Activated CD4-positive, alpha-beta T cell treated with anti-CD3 and anti-CD28 coated beads, Interleukin-2, amount 10 ng/mL, durations not matched to agents 24 days and 14 days (primary cell): ENCODE measurements around the gene NCF2. TPM values are rescaled to one million over a fixed set of nuclear protein-coding genes. Genes with fewer than 3 reads are reported as not detected.
A peak's percentile ranks its signal among the peaks of the same experiment; 100 is the strongest.

Experiments
- DNase-seq: peaks from one replicate; pipeline ENCODE4 v3.0.0; 2022
- H3K27ac Mint-ChIP-seq: one replicate; pipeline ENCODE4 v1.8.0; 2022; ENCODE audit warnings: mild to moderate bottlenecking, mixed read lengths
- H3K27me3 Mint-ChIP-seq: one replicate; pipeline ENCODE4 v1.8.0; 2022; ENCODE audit warnings: mixed read lengths
- H3K36me3 Mint-ChIP-seq: one replicate; pipeline ENCODE4 v1.8.0; 2022; ENCODE audit warnings: low read depth, mild to moderate bottlenecking, mixed read lengths
- H3K4me1 Mint-ChIP-seq: one replicate; pipeline ENCODE4 v1.8.0; 2021; ENCODE audit warnings: mixed read lengths
- H3K4me3 Mint-ChIP-seq: one replicate; pipeline ENCODE4 v1.8.0; 2022; ENCODE audit warnings: mild to moderate bottlenecking, moderate library complexity, mixed read lengths
- H3K9me3 Mint-ChIP-seq: one replicate; pipeline ENCODE4 v1.8.0; 2021; ENCODE audit warnings: mixed read lengths
- intact Hi-C: fragments of 100-400 bp; cut with micrococcal nuclease; formaldehyde crosslinking; loops from one replicate; pipeline ENCODE4 v1.15.1; 2023
- total RNA-seq: library from RNA; stranded (reverse); gene quantifications from 2 replicates; pipeline ENCODE4 v1.2.3, GENCODE V29; 2022

NCF2 gene
- total RNA-seq, 1 donor from 2014 or later: 5.3 TPM

DNA sequence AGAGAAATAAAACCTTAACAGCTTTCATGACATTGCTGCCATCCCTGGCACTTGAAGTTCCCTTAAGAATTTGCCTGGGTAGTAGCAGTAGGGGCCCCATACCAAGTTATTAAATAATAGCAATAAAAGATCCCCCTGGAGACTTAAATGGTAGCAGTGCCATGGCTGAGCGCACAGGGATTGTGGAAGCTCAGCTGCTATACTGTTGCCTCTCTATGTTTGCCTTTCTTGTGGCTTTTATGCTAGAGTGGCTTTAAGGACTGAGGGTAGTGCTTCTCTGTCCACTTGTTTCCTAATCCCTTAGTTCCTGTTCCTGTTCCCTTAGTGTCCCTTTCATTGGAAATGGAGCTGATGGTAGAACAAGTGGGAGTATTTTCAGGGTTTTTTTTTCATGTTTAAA is 42.1 kb downstream of the NCF2 start:
- DNase-seq: no peak
- Mint-ChIP-seq H3K9me3 (no peaks in the 10 kb centered on the region), H3K36me3 (peaks cover 67% of the 10 kb centered on the region), H3K4me3 (no peak overlapping the region), H3K27ac (no peak overlapping the region), H3K27me3 (no peaks in the 10 kb centered on the region), H3K4me1 (peaks cover 8% of the 10 kb centered on the region)
- intact Hi-C loops: no loop called here

DNA sequence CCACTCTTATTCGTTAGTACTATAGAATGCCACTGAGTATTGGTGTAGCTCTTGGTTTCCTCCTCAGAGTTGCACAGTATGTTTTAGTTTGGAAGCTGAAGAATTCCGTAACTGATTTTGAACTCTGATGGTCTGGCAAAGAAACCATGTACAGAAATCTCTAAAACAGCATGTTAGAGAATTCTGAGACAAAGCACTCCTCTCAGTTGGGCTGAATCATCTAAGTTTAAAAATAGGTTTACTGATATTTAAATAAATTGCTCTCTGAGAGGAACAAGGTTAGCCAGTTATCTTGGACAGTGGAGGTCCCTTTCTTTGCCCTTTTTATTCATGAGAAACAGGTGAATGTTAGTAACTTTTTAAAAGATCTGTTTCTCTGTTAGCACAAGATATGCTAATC is 43.8 kb downstream of the NCF2 start:
- intact Hi-C loops: no loop called here
- Mint-ChIP-seq H3K4me1 (peaks cover 12% of the 10 kb centered on the region), H3K9me3 (no peaks in the 10 kb centered on the region), H3K27me3 (no peaks in the 10 kb centered on the region), H3K27ac (no peak overlapping the region), H3K36me3 (peaks cover 66% of the 10 kb centered on the region), H3K4me3 (no peak overlapping the region)
- no peak for DNase-seq

DNA sequence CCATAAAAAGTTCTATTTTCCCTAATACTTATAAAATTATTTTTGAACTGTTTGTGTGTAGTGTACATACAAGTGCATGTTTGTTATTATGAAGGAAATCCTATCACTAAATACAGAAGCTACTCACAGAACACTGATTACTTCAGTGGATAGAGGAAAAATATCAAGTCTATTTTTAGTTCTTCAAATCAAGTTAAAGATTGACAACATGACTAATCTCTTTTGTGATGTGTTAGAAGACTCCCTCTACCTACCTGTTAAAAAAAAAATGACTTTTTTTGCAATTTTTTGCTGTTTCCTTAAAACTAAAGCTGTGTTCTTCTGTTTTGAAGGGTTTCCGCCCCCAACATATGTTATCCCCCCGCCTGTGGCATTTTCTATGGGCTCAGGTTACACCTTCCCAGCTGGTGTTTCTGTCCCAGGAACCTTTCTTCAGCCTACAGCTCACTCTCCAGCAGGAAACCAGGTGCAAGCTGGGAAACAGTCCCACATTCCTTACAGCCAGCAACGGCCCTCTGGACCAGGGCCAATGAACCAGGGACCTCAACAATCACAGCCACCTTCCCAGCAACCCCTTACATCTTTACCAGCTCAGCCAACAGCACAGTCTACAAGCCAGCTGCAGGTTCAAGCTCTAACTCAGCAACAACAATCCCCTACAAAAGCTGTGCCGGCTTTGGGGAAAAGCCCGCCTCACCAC is 45.5 kb downstream of the NCF2 start:
- Mint-ChIP-seq H3K4me3 (no peak overlapping the region), H3K27me3 (no peaks in the 10 kb centered on the region), H3K9me3 (no peaks in the 10 kb centered on the region), H3K27ac (no peak overlapping the region), H3K36me3 (peaks cover 63% of the 10 kb centered on the region), H3K4me1 (peaks cover 12% of the 10 kb centered on the region)
- DNase-seq: no peak
- intact Hi-C loops: no loop called here

DNA sequence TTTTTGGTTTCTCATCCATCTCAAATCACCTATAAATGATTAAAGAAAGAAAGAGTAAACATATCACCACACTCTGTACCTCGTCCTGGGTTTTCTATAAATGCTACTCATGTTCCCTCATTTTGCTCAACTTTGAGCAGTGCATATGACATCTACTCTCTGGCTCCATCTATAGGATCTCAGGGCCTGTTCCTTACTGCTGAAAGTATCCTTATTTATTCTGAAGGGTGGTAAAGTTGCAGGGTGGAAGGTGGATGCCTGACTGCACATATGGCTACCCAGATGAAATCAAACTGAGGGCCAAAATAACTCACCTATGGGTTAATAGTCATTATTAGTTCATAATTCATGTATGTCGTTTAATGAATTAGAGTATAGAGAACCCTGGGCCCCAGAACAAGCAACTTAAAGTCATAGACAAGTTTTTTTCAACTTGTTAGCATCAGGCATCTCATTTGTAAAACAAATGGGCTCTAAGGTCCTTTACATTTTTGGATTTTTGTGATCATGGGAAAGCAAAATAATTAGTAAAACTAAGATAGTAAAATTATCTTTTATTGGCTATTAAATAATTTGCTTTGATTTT is 46.5 kb downstream of the NCF2 start:
- H3K4me3 Mint-ChIP-seq: no peak overlapping the region
- H3K36me3 Mint-ChIP-seq: peaks cover 67% of the 10 kb centered on the region
- no peaks in the 10 kb centered on the region for H3K9me3 Mint-ChIP-seq
- H3K27ac Mint-ChIP-seq: peak overlapping the region; percentile 12
- H3K27me3 Mint-ChIP-seq: no peaks in the 10 kb centered on the region
- intact Hi-C loops: loop anchor here (1.0 to 2.0 kb wide), 3 partner anchors 73 to 263 kb away; no protein-coding TSS in a partner anchor
- H3K4me1 Mint-ChIP-seq: peaks cover 12% of the 10 kb centered on the region
- peak; percentile 77 for DNase-seq

DNA sequence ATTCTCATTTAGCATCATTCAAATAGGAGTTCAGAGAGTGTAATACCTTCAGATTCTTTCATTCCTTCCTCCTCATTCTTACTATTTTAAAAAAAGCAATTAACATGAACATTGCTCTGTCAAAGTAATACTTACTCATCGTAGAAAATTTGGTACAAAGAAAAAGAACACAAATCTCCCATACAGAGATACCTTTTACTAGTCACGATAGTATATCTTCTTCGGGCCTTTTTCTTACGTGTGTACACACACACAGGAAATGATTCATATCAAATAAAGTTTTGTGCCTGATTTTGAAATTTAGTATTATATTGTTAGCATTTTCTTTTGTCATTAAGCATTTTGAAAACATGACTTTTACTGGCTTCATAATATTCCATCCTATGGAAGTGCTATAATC is 52.9 kb downstream of the NCF2 start:
- Mint-ChIP-seq H3K27ac (no peak overlapping the region), H3K27me3 (no peaks in the 10 kb centered on the region), H3K9me3 (no peaks in the 10 kb centered on the region), H3K4me1 (peaks cover 4% of the 10 kb centered on the region), H3K4me3 (no peak overlapping the region), H3K36me3 (peaks cover 59% of the 10 kb centered on the region)
- intact Hi-C loops: no loop called here
- DNase-seq: no peak

DNA sequence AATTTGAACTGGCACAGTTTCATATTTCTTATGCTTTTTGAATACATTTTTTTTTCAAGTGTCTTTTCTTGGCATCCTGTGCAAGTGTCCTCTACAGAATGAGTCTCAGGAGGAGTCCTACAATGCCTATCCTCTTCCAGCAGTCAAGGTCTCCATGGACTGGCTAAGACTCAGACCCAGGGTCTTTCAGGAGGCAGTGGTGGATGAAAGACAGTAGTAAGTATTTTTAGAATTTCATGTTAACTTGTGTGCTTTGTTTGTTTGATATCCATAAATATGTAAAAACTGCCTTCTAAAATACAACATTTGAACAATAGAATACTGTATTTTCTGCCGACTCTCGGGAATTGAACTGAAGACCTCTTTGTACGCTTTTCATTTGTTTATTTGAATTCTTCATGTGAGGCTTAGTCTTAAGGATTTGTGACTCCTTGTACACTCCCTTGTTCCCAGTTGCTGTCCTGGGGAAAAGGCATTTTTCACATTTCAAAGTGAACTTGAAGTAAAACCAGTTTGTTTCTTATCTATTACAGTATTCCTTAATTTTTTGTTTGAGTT is 56.6 kb downstream of the NCF2 start:
- peaks cover 51% of the 10 kb centered on the region for H3K36me3 Mint-ChIP-seq
- no peak overlapping the region for H3K27ac Mint-ChIP-seq
- H3K27me3 Mint-ChIP-seq: no peaks in the 10 kb centered on the region
- no peaks in the 10 kb centered on the region for H3K9me3 Mint-ChIP-seq
- intact Hi-C loops: no loop called here
- no peak overlapping the region for H3K4me3 Mint-ChIP-seq
- DNase-seq: no peak
- peaks cover 3% of the 10 kb centered on the region for H3K4me1 Mint-ChIP-seq

DNA sequence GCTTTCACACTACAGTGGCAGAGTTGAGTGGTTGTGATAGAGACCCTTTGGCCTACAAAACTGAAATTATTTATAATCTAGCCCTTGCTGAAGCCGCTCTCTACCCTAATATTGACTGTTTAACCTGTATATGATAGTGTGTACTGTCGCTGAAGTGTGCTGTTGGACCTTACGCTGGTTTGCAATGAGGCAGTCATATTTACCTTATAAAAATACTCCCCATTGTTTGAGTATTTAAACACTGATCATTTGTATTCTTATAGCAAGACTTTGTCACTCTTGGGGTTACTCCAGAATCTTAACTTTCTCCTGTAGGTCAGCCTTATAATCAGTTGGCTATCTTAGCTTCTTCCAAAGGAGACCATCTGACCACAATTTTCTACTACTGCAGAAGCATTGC is 61.7 kb downstream of the NCF2 start:
- Mint-ChIP-seq H3K4me3 (no peak overlapping the region), H3K27me3 (no peaks in the 10 kb centered on the region), H3K27ac (no peak overlapping the region), H3K36me3 (peaks cover 39% of the 10 kb centered on the region), H3K9me3 (no peaks in the 10 kb centered on the region), H3K4me1 (peaks cover 3% of the 10 kb centered on the region)
- DNase-seq: no peak
- intact Hi-C loops: no loop called here

DNA sequence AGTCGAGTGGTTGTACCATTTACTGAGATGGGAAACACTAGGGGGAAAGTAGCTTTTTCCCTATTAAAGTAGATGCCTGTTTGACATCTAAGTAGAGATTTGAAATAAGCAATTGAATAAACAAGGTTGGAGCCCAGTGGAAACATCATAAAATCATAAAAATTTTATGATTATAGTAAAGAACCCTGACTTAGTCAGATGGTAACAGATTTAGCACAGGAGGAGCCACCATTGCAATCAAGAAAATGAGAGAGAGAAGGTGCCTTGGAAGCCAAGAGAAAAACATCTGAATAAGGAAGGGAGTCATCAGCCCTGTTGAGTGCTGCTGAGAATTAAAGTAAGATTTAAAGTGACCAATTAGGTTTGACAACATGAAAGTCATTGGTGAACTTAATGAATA is 68.2 kb downstream of the NCF2 start:
- Mint-ChIP-seq H3K4me3 (no peak overlapping the region), H3K27me3 (no peaks in the 10 kb centered on the region), H3K27ac (no peak overlapping the region), H3K9me3 (no peaks in the 10 kb centered on the region), H3K4me1 (peaks cover 4% of the 10 kb centered on the region), H3K36me3 (peaks cover 38% of the 10 kb centered on the region)
- no peak for DNase-seq
- intact Hi-C loops: no loop called here

DNA sequence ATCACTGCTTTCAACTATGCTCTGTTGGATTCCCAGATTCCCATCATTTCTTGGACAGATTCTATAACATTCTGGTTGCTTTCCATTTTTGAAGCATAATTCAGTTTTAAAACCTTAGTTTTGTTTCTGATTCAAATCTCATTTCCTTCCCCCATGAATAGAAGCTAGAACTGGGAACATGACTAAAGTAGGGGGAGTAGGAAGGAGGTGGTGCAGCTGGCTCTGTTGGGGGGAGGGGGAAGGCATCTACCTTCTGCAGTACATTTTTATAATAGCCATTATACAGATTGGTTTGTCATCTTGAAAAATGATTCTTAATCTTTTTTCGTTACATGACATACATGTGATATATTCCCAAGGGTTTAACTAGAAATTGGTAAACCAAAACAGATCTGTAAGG is 69.9 kb downstream of the NCF2 start:
- peaks cover 44% of the 10 kb centered on the region for H3K36me3 Mint-ChIP-seq
- no peak overlapping the region for H3K27ac Mint-ChIP-seq
- H3K9me3 Mint-ChIP-seq: no peaks in the 10 kb centered on the region
- intact Hi-C loops: no loop called here
- peaks cover 9% of the 10 kb centered on the region for H3K4me1 Mint-ChIP-seq
- no peak overlapping the region for H3K4me3 Mint-ChIP-seq
- no peaks in the 10 kb centered on the region for H3K27me3 Mint-ChIP-seq
- no peak for DNase-seq

DNA sequence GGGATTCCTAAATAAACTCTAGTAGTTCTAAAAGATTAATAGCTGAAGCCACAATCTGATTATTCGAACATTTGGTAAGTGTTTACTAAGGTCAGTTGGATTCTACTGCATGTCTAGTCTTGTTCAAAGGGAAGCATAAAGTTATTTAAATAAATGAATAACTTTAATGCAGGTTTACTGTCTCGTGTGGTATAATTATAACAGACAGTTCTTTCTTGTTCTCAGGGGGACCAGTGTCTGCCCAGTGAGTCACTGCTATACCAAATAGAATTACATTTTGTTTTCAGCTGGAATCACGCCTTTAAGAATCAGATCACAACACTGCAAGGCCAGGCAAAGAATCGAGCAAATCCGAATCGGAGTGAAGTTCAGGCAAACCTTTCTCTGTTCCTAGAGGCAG is 72.9 kb downstream of the NCF2 start:
- Mint-ChIP-seq H3K27me3 (no peaks in the 10 kb centered on the region), H3K9me3 (no peaks in the 10 kb centered on the region), H3K4me3 (no peak overlapping the region), H3K4me1 (peaks cover 21% of the 10 kb centered on the region), H3K27ac (no peak overlapping the region), H3K36me3 (peaks cover 42% of the 10 kb centered on the region)
- no peak for DNase-seq
- intact Hi-C loops: no loop called here

DNA sequence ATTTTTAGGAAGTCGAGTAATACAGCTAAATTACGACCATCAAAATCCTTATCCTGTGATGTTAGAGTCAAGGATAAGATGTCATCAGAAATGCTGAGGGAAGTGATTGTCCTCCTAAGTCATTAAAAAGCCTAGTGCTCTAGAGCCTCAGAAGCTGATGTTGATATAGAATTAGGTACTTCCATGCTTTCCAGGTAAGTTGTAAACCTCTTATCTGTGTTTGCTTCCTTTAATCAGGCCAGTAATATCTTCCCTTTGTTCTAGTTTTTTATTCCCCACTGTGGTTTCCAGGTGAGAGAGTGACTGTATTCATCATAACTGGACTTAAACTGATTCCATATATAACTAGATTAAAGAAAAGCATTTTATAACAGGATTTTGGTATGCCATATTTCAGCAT is 73.5 kb downstream of the NCF2 start:
- H3K27ac Mint-ChIP-seq: no peak overlapping the region
- peaks cover 23% of the 10 kb centered on the region for H3K4me1 Mint-ChIP-seq
- no peaks in the 10 kb centered on the region for H3K27me3 Mint-ChIP-seq
- peaks cover 44% of the 10 kb centered on the region for H3K36me3 Mint-ChIP-seq
- intact Hi-C loops: no loop called here
- no peak for DNase-seq
- no peaks in the 10 kb centered on the region for H3K9me3 Mint-ChIP-seq
- no peak overlapping the region for H3K4me3 Mint-ChIP-seq

DNA sequence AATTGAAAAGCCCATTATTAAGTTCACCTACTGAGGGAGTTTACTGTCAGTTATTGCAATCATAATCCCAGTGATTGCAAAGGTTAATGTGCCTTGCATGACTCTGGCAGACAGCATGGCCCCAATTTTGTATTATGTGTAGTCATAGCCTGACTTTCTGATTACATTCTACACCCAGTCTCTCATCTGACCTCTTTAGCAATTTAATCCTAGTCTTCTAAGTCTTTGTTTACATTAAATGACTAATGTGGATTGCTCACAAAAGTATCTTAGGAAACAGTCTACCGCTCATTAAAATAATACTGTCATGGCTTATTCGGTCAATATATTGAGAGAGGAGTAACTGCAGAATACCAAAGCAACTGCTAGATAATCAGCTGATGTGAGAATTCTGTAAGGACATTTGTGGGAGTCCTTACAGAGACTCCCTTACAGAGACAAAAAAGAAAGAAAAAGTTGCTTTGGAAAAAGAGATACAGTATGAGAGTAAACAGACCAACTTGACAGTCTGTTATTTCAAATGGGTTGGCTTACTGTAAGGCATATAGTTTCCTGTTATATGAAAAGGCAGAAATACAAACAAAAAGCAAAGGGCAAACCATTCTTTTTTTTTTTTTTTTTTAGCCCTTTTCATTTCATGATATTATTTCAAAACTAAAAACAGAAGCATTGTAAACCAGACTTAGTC is 75.1 kb downstream of the NCF2 start:
- Mint-ChIP-seq H3K4me3 (no peak overlapping the region), H3K9me3 (no peaks in the 10 kb centered on the region), H3K36me3 (peaks cover 41% of the 10 kb centered on the region), H3K27ac (peak overlapping the region; percentile 76), H3K4me1 (peaks cover 30% of the 10 kb centered on the region), H3K27me3 (no peaks in the 10 kb centered on the region)
- intact Hi-C loops: no loop called here
- no peak for DNase-seq

DNA sequence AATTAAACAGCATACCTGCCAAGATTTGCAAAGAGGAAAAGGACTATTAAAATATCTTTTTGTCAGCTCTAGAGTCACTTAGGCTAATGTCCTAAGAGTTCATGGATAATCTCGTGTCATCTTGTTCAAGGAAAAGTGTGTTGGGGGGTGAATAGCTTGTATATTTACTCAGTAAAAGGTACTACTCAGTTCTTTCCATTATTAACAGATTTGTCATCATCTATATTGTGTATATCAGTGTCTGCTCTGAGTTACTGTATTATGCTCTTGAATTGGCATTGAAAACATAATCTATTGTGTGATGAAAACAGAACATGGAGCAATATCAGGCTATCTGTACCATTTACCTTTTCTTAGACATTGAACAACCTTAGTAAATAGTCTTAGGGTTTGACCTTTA is 76.0 kb downstream of the NCF2 start:
- Mint-ChIP-seq H3K36me3 (peaks cover 40% of the 10 kb centered on the region), H3K4me1 (peaks cover 30% of the 10 kb centered on the region), H3K27me3 (no peaks in the 10 kb centered on the region), H3K4me3 (no peak overlapping the region), H3K27ac (no peak overlapping the region), H3K9me3 (no peaks in the 10 kb centered on the region)
- intact Hi-C loops: no loop called here
- no peak for DNase-seq

DNA sequence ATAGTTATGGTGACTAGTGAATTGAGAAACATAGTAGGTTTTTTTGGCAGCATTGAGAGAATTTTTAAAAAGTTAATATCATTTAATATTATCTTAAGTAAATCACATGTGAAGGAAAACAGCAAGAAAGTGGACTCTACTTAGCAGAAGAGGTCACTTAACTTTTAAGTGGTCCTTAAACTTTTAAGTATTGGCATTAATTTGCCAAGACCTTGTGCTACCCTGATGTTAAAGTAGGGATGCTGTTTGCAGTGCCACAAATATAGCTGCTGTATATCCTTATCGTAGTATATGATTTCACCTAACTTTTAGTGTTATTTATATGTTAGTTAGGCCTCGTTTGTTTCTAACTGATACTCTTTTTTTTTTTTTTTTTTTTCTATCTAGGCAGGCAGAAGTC is 77.8 kb downstream of the NCF2 start:
- H3K4me3 Mint-ChIP-seq: no peak overlapping the region
- H3K27me3 Mint-ChIP-seq: no peaks in the 10 kb centered on the region
- H3K27ac Mint-ChIP-seq: no peak overlapping the region
- no peak for DNase-seq
- H3K9me3 Mint-ChIP-seq: no peaks in the 10 kb centered on the region
- intact Hi-C loops: no loop called here
- H3K36me3 Mint-ChIP-seq: peaks cover 31% of the 10 kb centered on the region
- peaks cover 33% of the 10 kb centered on the region for H3K4me1 Mint-ChIP-seq
